ENCODE data around the gene KIF9.
"Not testable (repeated sequence)": the region's sequence is repeated elsewhere in the genome, so short reads cannot be mapped to it uniquely, and the experiment has no call there.

Gene KIF9

DNA sequence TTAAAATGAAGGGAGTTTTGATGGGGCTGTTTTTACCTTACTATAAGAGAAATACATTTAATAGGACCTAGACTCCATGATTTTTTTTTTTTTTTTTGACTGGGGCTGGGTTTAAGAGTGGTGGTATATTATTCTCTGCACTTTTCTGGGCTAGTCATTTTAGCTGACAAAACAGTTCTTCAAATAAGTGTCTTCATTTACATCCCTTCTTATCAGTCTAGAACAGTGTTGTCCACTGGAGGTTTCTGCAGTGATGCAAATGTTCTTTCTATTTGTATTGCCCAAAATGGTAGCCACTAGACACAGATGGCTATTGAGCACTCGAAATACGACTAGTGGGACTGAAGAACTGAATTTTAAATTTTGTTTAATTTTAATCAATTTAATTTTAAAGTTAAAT, 37.4 kb upstream of the KIF9 start:
- Histone ChIP-seq H3K27me3 (ENCODE audit: insufficient read depth, poor library complexity, severe bottlenecking) (no peaks in the 10 kb centered on the region), H3K4me3 (replicated peaks; ENCODE audit: insufficient read depth, low read length) (no peak overlapping the region), H3K27ac (replicated peaks) (no peak overlapping the region)
- TF ChIP-seq, protein P1, sequence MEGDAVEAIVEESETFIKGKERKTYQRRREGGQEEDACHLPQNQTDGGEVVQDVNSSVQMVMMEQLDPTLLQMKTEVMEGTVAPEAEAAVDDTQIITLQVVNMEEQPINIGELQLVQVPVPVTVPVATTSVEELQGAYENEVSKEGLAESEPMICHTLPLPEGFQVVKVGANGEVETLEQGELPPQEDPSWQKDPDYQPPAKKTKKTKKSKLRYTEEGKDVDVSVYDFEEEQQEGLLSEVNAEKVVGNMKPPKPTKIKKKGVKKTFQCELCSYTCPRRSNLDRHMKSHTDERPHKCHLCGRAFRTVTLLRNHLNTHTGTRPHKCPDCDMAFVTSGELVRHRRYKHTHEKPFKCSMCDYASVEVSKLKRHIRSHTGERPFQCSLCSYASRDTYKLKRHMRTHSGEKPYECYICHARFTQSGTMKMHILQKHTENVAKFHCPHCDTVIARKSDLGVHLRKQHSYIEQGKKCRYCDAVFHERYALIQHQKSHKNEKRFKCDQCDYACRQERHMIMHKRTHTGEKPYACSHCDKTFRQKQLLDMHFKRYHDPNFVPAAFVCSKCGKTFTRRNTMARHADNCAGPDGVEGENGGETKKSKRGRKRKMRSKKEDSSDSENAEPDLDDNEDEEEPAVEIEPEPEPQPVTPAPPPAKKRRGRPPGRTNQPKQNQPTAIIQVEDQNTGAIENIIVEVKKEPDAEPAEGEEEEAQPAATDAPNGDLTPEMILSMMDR (IDR thresholded peaks at IDR 0.05; ENCODE audit: insufficient read depth, low read length) = no peak
- TF ChIP-seq SPI1 (IDR thresholded peaks at IDR 0.05; ENCODE audit: borderline replicate concordance, low read depth) (no peak), REST (IDR thresholded peaks at IDR 0.05; ENCODE audit: insufficient replicate concordance, low read depth) (no peak), POLR2AphosphoS5 (IDR thresholded peaks at IDR 0.05; ENCODE audit: low read depth) (no peak), GABPA (IDR thresholded peaks at IDR 0.05; ENCODE audit: low read depth) (no peak)
- no peak for DNase-seq (ENCODE audit: low read depth in 1 of 2, low spot score in 1 of 2)

DNA sequence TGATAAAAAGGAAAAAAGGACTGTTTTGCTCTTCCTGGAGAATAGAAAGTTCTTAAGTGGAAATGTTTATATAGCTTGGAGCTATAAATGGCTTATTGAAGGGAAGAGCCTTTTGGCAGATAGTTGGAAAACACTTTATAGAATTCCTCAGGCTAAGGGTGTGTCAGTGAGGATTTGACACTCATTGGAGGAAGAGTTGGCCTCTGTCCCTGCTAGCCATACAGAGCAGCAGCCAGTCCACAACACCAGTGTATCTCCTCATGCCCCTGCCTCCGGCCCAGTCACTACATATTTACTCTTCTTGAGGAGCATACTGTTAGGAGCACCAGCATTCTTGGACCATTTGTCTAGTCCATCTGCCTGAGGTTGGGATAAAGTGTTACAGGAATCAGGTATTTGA, 36.3 kb upstream of the KIF9 start:
- Histone ChIP-seq H3K27me3 (ENCODE audit: insufficient read depth, poor library complexity, severe bottlenecking) (no peaks in the 10 kb centered on the region), H3K27ac (replicated peaks) (no peak overlapping the region), H3K4me3 (replicated peaks; ENCODE audit: insufficient read depth, low read length) (no peak overlapping the region)
- TF ChIP-seq REST (IDR thresholded peaks at IDR 0.05; ENCODE audit: insufficient replicate concordance, low read depth) = no peak
- no peak for TF ChIP-seq GABPA (IDR thresholded peaks at IDR 0.05; ENCODE audit: low read depth)
- no peak for TF ChIP-seq SPI1 (IDR thresholded peaks at IDR 0.05; ENCODE audit: borderline replicate concordance, low read depth)
- TF ChIP-seq POLR2AphosphoS5 (IDR thresholded peaks at IDR 0.05; ENCODE audit: low read depth) = no peak
- TF ChIP-seq, protein P1 (IDR thresholded peaks at IDR 0.05; ENCODE audit: insufficient read depth, low read length) = no peak
- no peak for DNase-seq (ENCODE audit: low read depth in 1 of 2, low spot score in 1 of 2)

DNA sequence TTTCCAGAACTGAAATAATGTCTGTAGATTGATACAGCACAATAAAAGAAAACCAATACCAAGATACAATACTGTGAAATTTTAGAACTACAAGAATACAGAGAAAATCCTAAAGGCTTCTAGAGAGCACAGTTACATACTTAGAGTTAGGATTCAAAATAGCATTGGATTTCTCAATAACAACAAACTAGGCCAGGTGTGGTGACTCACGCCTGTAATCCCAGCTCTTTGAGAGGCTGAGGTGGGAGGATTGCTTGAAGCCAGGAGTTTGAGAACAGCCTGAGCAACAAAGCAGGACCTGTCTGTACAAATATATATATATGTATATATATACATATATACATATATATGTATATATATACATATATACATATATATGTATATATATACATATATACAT, 33.6 kb upstream of the KIF9 start:
- DNase-seq (ENCODE audit: low read depth in 1 of 2, low spot score in 1 of 2); H3K4me3 ChIP-seq (replicated peaks; ENCODE audit: insufficient read depth, low read length); H3K27me3 ChIP-seq (ENCODE audit: insufficient read depth, poor library complexity, severe bottlenecking); H3K27ac ChIP-seq (replicated peaks): not testable (repeated sequence)

DNA sequence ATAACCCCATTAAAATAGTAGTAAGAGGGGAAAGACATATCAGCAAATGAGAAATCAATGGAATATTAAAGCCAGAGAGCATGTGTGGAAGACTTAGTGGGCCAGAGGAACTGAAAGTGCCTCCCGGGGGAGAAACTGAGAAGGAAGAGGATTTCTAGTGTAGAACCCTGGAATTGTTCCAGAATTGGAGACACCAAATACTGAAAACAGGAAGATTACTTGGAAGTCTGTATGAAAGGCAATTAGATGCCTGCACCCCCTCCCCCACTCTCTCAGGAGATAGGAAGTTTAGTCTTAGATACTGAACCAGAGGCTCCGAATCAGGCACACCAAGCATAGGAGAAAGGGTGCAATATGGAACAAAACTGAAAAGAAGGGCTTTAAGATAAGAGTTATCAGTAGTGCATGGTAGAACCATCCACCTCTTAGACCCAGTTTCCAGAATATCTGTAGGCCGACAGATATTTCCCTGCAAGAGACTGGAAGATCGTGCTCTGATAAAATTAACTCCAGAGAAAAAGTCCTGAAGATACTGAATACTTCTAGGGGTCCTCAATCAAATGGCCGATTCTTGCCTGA, 32.6 kb upstream of the KIF9 start:
- Histone ChIP-seq H3K27me3 (ENCODE audit: insufficient read depth, poor library complexity, severe bottlenecking) (no peaks in the 10 kb centered on the region), H3K4me3 (replicated peaks; ENCODE audit: insufficient read depth, low read length) (no peak overlapping the region), H3K27ac (replicated peaks) (no peak overlapping the region)
- no peak for TF ChIP-seq SPI1 (IDR thresholded peaks at IDR 0.05; ENCODE audit: borderline replicate concordance, low read depth)
- no peak for DNase-seq (ENCODE audit: low read depth in 1 of 2, low spot score in 1 of 2)

DNA sequence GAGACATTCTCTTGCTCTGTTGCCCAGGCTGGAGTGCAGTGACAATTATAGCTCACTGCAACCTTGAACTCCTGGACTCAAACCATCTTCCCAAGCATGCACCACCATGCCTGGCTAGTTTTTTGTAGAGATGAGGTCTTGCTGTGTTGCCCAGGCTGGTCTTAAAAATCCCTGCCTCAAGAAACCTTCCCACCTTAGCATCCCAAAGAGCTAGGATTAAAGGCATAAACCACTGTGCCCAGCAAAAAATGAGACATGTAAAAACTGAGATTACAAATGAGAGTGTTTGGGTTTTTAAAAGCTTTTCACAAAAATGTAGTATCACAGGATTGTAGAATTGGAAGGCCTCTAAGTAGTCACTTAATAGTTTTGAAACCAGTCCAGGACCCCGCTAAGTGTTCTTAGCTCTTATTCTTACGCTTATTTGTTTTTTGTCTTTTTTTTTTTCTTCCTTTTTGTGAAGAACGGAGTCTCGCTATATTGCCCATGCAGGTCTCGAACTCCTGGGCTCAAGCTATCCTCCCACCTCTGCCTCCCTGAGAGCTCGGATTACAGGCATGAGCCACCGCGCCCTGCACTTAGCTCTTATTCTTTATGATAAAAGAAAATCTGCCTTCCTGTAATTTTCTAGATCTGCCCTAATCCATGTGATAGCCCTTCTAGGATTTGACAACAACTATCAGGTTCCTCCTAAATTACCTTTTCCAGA, 31.6 kb upstream of the KIF9 start:
- TF ChIP-seq, protein P1 (IDR thresholded peaks at IDR 0.05; ENCODE audit: insufficient read depth, low read length) = no peak
- TF ChIP-seq POLR2AphosphoS5 (IDR thresholded peaks at IDR 0.05; ENCODE audit: low read depth) (no peak), REST (IDR thresholded peaks at IDR 0.05; ENCODE audit: insufficient replicate concordance, low read depth) (no peak), GABPA (IDR thresholded peaks at IDR 0.05; ENCODE audit: low read depth) (no peak), SPI1 (IDR thresholded peaks at IDR 0.05; ENCODE audit: borderline replicate concordance, low read depth) (no peak)
- no peak for DNase-seq (ENCODE audit: low read depth in 1 of 2, low spot score in 1 of 2)
- H3K27ac ChIP-seq (replicated peaks) = no peak overlapping the region
- H3K4me3 ChIP-seq (replicated peaks; ENCODE audit: insufficient read depth, low read length) = no peak overlapping the region
- H3K27me3 ChIP-seq (ENCODE audit: insufficient read depth, poor library complexity, severe bottlenecking) = no peaks in the 10 kb centered on the region
